Measurements from ENCODE around the gene PACSIN1.

DNA sequence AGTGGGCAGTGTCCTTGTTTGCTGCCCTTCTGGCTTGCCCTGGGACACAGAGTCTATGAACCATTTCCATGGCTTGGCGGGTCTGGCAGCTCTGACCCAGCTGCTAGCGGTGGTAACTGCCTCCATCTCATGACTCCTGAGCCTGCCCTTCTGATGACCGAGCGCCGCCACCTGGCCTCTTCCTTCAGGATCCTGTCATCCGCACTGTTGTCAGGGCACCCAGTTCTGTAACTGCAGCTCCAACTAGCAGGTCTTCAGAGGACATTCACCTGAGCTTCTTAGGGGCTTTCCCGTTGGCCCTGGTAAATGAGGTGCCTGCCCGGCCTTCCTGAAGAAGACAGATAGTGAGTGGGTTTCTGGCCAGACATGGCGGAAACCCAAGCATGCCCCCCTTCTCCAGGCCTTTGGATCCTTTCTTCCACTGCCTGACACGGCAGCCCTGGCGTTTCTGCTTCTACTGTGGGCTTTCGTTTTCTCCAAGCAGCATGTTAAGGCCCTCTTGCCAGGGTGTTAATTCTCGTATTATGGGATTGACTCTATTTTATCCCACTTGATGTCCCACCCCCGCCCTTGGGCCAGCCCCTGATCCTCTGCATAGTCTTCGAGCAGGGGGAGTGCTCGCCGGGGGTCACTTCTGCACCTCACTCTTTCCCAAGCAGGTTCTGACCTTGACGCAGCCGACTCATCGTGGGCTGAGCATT is 24.7 kb downstream of the PACSIN1 start:
- TF ChIP-seq, protein P1, sequence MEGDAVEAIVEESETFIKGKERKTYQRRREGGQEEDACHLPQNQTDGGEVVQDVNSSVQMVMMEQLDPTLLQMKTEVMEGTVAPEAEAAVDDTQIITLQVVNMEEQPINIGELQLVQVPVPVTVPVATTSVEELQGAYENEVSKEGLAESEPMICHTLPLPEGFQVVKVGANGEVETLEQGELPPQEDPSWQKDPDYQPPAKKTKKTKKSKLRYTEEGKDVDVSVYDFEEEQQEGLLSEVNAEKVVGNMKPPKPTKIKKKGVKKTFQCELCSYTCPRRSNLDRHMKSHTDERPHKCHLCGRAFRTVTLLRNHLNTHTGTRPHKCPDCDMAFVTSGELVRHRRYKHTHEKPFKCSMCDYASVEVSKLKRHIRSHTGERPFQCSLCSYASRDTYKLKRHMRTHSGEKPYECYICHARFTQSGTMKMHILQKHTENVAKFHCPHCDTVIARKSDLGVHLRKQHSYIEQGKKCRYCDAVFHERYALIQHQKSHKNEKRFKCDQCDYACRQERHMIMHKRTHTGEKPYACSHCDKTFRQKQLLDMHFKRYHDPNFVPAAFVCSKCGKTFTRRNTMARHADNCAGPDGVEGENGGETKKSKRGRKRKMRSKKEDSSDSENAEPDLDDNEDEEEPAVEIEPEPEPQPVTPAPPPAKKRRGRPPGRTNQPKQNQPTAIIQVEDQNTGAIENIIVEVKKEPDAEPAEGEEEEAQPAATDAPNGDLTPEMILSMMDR (IDR thresholded peaks at IDR 0.05), result no peak
- TF ChIP-seq POLR2A (IDR thresholded peaks at IDR 0.05) (no peak), EP300 (IDR thresholded peaks at IDR 0.05) (no peak)
